DMS79 treated with DMSO at 0.1 percent for 48 hours (cell line): ENCODE results near the gene PLTP.
A peak's percentile ranks its signal among the peaks of the same experiment; 100 is the strongest.
"Not testable (repeated sequence)": the region's sequence is repeated elsewhere in the genome, so short reads cannot be mapped to it uniquely, and the experiment has no call there.

Experiments used
- DNase-seq: peaks from one replicate; lab custom pipeline; 2025; lab: John Stamatoyannopoulos, UW

PLTP gene

DNA sequence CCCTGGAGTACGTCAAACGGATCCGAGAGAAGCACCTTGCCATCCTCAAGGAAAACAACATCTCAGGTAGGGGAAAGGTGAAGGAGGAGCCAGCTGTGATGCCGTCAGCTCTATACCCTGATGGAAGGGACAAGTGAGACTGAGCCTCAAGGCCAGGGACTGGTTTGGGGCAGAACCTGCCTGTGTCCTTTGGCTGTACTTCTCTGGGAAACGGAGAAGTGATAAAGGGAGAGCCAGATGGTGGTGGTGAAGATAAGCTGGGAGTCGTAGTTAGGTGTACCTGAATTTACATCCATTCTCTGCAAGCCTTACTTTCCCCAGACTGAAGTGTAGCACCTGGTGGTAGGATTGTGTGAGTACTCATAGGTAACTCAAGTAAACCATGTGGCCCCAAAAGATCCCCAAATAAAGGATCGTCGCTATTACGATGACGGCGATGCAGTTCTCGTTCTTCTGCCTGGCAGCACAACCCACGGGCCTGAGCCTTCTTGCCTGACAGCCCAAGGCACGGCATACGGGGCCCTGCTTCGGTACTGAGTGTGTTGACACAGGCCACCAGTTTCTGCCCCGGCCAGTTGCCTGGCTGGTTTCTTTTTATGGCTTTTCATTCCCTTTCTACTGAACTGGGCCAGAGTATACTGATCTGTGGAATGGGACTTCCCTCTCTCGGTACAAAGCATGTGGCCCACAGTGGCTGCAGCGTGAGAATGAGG is 33.2 kb upstream of the PLTP start:
- DNase-seq = no peak

DNA sequence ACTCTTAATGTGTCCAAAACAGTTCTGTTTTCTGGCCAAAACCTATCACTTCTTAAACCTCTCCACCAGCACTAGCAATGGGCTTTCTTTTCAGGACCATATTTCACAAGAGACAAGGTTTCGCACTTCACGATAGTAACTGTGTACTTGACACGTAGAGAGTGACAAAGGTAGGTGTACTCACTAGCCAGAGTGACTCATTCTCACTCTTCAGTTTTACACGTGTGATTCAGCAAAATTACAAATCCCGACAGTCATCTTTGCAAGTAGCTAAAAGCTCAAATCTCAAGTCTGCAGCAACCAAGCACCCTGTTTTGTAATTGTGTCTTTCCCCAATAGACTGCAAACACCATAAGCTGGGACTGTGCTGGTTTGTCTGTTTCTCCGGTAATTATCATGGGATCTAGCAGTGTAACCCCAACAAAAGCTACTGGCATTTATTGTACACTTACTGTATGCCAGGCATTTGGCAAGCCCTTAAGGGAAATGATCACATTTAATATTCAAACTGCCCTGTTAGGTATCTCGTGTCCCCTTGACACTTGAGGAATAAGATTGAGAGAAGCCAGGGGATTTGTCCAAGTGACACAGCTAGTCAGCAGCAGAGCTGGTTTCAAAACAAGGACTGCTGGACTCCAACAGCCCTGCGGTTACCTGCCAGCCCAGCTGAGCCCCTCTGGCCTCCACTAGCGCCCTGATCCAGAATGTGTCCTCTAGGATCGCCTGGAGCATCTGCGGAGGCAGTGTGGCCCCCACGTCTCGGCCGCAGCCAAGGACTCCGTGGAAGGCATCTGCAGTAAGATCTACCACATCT is 32.4 kb upstream of the PLTP start:
- DNase-seq = no peak

DNA sequence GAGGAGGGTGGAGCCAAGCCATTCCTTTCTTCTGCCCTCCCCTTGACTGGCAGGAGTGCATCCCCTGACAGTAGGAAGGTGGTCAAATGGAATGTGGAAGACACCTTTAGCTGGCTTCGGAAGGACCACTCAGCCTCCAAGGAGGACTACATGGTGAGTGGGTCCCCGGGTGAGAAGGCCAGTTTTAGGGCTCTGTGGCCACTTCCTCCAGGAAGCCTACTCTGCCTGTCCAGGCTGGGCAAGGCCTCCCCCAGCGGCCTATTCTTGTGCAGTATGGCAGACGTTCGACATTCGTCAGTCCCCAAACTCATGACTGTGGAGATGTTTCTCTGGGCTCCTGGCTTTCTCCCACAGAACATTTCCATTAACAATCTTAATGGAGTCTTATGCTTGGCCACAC is 31.7 kb upstream of the PLTP start:
- no peak for DNase-seq

DNA sequence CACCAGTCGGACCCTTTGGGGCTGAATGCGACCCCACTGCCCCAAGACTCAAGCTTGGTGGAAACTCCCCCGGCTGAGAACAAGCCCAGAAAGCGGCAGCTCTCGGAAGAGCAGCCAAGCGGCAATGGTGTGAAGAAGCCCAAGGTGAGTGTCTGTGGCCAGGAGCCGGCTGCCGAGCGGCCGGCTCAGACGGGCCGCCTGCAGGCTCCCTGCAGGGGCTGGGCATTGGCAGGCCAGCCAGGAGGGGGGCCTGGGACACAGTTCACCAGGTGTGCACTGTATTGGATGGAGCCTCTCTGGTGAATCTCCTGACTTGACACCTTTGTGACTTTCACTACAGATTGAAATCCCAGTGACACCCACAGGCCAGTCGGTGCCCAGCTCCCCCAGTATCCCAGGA is 28.5 kb upstream of the PLTP start:
- DNase-seq = no peak

DNA sequence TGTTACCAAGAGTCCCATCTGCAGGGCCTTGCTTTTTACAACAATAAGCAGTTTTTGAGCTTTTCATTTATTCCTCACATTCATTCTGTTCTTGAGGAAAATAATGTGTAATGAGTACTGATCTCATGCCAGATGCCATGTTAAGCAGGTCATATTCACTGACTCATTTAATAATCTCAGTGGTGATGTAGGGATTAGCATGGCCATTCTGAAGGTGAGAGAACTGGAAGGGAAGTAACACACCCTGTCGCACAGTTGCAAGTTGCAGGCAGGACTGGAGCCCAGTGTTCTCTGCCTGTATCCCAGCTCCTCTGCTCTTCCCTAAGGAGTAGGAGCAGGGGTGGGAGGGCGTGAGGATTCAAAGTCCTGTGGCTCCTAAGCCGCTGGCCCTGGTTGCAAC is 28.1 kb upstream of the PLTP start:
- no peak for DNase-seq

DNA sequence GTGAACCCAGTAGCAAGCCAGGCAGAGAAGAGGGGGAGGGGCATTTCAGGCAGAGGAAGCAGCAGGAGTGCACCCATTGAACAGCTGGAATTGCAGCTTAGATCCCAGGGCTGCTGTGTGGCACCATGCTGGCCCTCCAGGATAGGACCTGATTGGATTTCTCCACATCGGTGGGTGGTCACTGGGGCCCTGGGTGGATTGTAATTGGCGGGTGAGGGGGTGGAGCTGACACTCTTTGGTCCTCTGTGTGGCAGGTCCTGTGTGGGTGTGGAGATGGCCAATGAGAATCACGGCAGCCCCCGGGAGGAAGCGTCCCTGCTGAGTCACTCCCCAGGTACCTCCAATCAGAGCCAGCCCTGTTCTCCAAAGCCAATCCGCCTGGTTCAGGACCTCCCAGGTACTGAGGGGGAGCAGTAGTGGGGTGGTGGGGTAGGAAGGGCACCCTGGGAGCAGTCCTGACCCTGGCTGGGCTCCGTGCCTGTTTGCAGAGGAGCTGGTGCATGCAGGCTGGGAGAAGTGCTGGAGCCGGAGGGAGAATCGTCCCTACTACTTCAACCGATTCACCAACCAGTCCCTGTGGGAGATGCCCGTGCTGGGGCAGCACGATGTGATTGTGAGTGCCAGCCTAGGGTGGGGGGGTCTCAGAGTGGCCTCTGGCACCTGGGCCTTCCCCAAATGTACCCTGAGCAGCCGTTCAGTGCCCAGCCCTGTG is 26.9 kb upstream of the PLTP start:
- no peak for DNase-seq

DNA sequence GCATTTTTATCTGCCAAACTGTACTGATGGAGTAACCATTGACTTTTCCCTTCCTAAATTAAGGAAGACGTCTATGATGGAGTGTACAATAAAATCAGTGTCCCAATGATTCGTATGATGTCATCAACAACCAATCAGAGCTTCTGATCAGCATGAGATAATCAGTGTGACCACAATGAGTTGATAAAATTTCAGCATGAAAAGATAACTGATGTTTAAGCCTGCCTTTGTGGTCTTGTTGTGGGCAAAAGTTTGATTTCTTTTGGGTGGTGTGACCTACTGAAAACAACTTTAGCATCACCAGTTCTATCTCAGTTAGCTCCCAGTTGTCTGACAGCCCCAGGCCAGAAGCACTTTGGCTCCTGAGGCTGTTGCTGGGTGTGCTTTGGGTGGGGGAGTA is 25.8 kb upstream of the PLTP start:
- DNase-seq = no peak

DNA sequence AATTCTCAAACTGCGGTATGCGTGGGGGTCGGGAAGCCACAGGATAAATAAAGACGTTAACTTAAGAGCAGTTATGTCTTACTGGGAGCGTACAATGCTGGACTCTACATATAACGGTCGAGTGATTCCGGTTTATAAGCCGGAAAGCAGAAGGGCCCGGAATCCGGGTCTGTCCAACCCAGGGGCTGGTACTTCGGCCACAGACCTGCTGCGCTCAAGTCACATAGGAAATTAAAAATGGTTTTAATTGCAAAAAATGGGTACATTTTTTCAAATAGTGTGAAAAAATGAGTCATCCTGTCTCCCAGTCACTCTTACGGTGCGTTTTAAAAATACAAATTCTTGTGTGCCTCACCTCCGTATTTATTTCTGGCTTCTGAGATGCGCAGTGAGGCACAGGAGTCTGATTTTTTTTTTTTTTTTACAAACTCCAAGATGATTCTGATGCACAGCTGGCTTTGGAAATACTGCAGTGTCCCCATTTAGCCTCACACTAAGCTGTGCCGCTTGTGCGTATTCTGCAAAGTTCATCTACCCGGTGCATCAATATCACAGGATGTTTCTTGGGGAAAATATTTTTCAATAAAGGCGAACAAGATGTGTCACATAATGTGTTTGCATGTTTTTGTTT is 23.6 kb upstream of the PLTP start:
- DNase-seq = no peak

DNA sequence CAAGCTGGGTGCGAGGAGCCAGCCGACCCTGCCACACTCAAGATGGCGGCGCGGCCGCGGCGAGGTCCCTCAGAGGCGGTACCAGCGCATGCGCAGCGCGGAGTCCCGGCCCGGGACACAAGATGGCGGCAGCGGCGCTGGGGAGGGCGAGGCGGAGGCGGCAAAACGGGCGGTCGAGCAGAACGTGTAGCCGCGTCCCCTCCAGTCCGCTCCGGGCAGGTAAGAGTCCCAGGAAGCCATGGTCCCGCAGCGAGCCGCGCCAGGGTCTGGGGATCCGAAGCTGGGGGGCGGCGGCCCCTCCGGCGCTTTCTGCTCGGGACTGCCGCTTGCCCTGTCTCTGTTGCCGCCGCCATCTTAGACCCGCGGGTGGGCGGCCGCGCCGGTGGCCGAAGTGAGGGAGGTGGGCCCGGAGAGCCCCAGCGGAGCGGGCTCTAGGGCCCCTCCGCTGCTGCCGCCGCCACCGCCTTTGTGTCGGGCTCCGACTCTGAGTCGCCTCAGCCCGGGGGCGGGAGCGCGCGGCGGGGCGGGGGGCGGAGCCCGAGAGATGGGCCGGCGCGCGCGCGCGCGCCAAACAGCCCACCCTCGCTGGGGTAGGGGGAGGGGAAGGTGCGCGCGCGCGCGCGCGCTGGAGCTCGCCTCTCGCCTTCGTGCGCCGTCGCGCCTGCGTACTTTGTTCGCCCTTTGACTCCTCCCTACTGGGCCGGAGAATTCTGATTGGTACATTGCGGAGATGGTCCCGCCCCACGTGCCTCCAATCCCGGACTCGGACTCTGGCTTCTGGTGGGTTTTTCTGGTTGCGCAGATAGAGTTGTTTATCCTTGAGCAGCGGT is 22.8 kb upstream of the PLTP start, which contains the start of gene PCIF1:
Gene PCIF1, plus strand, starts transcription at position 98 of the 830 bp plus-strand sequence. CDS start 4,317 bp downstream, outside the sequence.
- peak; percentile 73 for DNase-seq

DNA sequence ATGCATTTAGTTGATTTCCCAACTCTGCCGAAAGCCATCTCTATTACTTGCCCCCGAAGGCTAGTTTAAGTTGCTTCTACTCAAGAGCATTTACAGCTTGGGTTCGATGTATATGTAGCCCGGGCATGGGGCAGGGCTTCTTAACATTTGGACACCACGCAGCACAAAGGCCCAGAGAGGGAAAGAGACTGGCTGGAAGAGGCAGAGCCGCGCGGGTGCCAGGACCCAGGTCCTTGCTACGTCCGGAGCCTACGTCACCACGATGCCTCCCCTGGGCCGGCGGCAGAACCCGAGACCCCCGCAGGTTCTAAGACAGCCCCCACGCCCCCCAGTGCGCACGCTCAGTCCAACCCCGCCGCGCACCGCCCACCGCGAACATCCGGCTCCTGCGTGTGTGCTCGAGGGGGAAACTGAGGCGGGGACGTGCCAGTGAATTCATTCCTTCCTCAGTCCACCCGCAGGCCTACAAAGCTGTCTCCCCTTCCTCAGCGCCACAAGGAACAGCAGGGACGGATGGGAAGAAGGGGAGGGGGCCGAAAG is 22.2 kb upstream of the PLTP start:
- DNase-seq = peak; percentile 33

DNA sequence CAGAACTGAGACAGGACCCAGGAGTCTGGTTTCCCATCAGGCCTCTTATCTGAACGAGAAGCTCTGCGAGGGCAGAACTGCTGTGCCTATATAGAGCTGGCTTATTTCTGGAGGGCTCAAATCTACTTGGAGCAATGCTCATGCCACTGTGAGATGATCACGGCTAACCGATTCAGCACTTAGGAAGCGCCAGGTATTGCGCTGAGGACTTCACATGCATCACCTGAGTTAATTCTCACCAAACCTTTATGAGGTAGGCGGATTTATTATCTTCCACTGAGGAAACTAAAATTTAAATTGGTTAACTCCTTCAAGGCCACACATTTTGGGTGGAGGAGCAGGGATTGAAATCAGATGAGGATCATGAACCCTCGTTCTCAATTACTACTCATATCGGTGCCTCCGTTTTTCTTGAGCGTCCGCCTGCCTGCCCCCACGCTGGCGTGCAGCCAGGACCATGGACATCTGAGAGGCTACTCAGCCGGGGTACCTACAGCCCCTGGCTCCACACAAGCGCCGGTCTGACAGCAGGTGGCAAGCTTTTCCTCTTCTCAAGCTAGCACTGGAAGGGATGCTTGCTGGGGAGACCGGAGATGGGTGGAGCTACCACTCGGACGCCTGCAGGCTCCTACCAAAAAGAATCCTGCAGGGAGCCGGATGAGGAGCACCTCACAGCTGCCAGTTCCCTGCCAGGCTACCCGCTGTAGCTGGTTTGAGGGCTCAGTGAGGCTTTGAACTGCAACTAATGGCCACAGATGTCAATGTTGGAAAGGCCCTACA is 21.5 kb upstream of the PLTP start:
- peak; percentile 64 for DNase-seq

DNA sequence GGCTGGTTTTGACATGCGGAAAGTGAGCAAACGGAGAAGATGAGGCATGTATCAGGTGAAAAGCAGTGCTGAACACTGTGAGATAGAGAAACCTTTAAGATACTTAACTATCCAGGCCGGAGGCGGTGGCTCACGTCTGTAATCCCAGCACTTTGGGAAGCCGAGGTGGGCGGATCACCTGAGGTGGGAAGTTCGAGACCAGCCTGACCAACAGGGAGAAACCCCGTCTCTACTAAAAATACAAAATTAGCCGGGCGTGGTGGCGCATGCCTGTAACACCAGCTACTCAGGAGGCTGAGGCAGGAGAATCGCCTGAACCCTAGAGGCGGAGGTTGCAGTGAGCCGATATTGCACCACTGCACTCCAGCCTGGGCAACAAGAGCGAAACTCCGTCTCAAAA is 19.7 kb upstream of the PLTP start:
- DNase-seq = not testable (repeated sequence)

DNA sequence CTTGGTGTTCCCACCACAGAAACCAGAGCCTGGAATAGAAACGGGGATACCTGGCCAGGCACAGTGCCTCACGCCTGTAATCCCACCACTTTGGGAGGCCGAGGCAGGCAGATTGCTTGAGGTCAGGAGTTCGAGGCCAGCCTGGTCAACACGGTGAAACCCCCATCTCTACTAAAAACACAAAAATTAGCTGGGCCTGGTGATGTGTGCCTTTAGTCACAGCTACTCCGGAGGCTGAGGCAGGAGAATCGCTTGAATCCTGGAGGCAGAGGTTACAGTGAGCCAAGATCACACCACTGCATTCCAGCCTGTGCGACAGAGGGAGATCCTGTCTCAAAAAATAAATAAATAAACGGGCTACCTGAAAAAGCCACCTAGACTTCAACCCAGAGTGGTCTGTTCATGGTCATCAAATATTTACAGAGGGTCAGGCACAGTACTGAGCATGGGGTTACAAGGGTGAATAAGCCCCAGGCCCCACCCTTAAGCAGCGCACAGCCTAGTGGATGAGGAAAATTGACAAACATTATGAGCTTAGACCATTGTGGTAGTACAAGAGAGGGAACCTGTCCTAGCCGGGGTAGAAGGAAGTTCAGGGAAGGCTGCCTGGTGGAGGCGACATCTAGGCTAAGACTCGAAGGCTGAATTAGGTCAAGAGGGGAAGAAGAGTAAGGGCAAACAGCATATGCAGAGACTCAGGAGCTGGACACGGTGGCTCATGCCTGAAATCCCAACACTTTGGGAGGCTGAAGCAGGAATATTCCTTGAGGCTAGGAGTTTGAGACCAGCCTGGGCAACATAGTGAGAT is 15.3 kb upstream of the PLTP start:
- DNase-seq = no peak

DNA sequence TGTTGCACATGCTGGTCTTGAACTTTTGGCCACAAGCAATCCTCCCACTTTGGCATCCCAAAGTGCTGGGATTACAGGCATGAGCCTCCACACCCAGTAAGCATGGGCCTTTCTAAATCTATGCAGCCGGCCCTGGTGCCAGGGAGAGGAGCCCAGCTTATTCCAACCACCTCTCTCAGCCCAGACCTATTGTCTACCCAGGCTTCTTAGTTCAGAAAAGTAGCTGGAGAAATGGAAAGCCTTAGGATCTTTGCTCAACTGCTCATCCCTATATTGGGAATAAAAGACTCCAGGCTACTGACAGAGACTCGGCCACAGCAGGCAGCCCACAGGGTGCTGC is 14.7 kb upstream of the PLTP start:
- DNase-seq = no peak

DNA sequence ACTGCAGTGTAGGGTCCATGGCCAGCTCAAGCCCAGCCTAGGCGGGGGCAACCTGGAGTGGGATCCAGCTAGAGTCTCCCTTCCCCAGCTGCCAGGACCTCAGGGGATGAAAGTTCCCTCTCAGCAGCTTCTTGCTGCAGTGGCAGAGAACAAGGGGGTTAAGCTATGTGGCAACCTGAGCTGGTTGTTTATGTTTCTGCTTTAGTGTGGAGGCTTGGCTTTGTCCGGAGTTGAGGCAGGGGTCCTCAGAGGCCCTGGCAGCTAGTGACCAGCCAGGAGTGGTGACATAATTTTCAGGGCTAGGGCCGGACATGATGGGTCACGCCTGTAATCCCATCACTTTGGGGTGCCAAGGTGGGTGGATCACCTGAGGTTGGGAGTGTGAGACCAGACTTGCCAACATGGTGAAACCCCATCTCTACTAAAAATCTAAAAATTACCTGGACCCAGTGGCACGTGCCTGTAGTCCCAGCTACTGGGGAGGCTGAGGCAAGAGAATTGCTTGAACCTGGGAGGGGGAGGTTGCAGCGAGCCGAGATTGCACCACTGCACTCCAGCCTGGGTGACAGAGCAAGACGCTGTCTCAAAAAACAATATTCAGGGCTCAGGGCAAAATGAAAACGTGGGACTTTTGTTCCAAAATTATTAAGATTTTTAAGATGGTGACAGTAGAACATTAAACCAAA is 14.0 kb upstream of the PLTP start:
- no peak for DNase-seq

DNA sequence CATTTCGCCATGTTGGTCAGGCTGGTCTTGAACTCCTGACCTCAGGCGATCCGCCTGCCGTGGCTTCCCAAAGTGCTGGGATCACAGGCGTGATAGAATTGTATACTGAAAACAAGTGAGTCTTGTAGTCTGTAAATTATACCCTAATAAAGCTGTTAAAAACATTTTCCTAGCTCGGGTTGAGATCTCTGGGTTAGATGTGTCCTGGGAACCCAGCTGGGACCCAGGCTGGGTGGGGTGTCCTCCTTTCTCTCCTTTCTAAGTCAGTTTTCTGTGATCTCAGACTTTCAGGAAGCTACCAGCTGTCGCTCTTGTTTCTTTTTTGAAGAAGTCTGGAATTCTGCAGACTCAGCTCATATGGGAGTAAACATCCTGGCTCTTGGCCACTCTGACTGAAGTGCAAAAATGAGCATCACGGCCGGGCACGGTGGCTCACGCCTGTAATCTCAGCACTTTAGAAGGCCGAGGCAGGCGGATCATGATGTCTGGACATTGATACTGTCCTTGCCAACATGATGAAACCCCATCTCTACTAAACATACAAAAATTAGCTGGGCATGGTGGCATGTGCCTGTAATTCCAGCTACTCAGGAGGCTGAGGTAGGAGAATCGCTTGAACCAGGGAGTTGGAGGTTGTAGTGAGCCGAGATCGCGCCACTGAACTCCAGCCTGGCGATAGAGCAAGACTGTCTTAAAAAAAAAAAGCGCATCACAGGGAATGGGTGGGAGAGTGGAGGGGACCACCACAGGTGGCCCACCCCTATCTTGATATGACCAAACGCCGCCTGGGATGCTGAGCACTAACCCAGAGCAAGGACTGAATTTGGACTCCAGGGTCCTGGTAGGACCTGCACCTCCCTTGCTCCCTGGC is 12.7 kb upstream of the PLTP start:
- DNase-seq = peak; percentile 2

DNA sequence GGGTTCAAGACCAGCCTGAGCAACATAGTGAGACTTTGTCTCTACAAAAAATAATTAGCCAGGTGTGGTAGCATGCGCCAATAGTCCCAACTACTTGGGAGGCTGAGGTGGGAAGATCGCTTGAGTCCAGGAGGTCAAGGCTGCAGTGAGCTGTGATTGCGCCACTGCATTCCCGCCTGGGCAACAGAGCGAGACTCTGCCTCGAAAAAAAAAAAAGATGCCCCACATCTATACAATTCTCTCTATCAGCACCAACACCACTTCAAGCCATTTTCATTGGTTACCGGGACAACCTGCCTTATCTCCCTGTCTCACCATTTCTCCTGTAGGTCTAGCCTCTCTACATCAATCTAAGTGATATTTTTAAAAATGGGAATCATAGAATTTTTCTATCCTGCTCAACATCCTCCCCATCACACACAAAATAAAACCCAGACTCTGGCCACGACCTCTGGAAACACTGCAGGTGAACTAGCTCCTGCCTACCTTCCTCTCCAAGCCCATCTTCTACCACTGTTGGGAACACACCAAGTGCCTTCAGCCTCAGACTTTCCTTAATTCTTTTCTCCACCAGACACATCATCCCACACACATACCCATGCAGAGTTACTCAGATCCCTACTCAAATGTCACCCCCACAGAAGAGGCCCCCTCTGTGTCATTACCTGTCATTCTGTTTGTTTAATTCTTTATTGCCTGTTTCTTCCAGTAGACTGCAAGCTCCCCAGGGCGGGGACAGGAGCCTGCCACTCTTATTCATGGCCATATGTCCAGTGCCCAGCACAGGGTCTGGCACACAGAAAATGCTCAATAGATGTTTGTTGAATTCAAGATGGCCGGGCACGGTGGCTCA is 9.6 kb upstream of the PLTP start:
- no peak for DNase-seq
